NCI-H82 treated with DMSO at 0.1 percent for 48 hours (cell line): ENCODE measurements around the gene CYP2E1.
"Not testable (repeated sequence)": the region's sequence is repeated elsewhere in the genome, so short reads cannot be mapped to it uniquely, and the experiment has no call there.

ENCODE experiments used
- DNase-seq: peaks from one replicate; lab custom pipeline; 2025; ENCODE audit not compliant: unreplicated experiment; lab: John Stamatoyannopoulos, UW

Gene CYP2E1

GRCh38 chr10:133528296-133528844 is 1.2 kb downstream of the CYP2E1 start:
- no peak for DNase-seq

- DNase-seq, result no peak
Observed at GRCh38 chr10:133528845-133529575, 1.8 kb downstream of the CYP2E1 start.

GRCh38 chr10:133529576-133529946 is 2.4 kb downstream of the CYP2E1 start:
- DNase-seq, result no peak

- DNase-seq, result no peak
Observed at GRCh38 chr10:133530506-133530905, 3.3 kb downstream of the CYP2E1 start.

GRCh38 chr10:133532871-133533270 is 5.7 kb downstream of the CYP2E1 start:
- DNase-seq, result no peak

- no peak for DNase-seq
Observed at GRCh38 chr10:133534417-133534816, 7.3 kb downstream of the CYP2E1 start.

GRCh38 chr10:133536198-133536597 is 9.0 kb downstream of the CYP2E1 start:
- no peak for DNase-seq

- DNase-seq, result no peak
Observed at GRCh38 chr10:133537546-133538545, 10.7 kb downstream of the CYP2E1 start.

- DNase-seq, result not testable (repeated sequence)
Observed at GRCh38 chr10:133541441-133541975, 14.3 kb downstream of the CYP2E1 start.

- DNase-seq, result no peak
Observed at GRCh38 chr10:133544506-133544905, 17.3 kb downstream of the CYP2E1 start.

- no peak for DNase-seq
Observed at GRCh38 chr10:133554600-133554999, 27.4 kb downstream of the CYP2E1 start.

- DNase-seq, result no peak
Observed at GRCh38 chr10:133555521-133555920, 28.4 kb downstream of the CYP2E1 start.

- no peak for DNase-seq
Observed at GRCh38 chr10:133557381-133557780, 30.2 kb downstream of the CYP2E1 start.

GRCh38 chr10:133559216-133559615 is 32.1 kb downstream of the CYP2E1 start:
- no peak for DNase-seq

GRCh38 chr10:133564816-133565215 is 37.7 kb downstream of the CYP2E1 start:
- no peak for DNase-seq

GRCh38 chr10:133565441-133566294 is 38.5 kb downstream of the CYP2E1 start, which contains the start of gene SYCE1:
Gene SYCE1 (minus strand): TSS chr10:133565583. CDS start chr10:133565529, 54 bp downstream.
- DNase-seq, result no peak

GRCh38 chr10:133567119-133567518 is 40.0 kb downstream of the CYP2E1 start:
- no peak for DNase-seq

- DNase-seq, result no peak
Observed at GRCh38 chr10:133567609-133568286, 40.6 kb downstream of the CYP2E1 start.

- no peak for DNase-seq
Observed at GRCh38 chr10:133568287-133568614, 41.1 kb downstream of the CYP2E1 start.
